NCI-H2196 (cell line): ENCODE data around the gene IPP.
"Not testable (repeated sequence)": the region's sequence is repeated elsewhere in the genome, so short reads cannot be mapped to it uniquely, and the experiment has no call there.

Source experiments
- DNase-seq: peaks from one replicate; lab custom pipeline; 2025; ENCODE audit not compliant: unreplicated experiment; lab: John Stamatoyannopoulos, UW

IPP gene

GRCh38 chr1:45739641-45740156 is 10.8 kb downstream of the IPP start:
- not testable (repeated sequence) for DNase-seq

- no peak for DNase-seq
These were observed 11.3 kb downstream of the IPP start for GRCh38 chr1:45739137-45739536.

GRCh38 chr1:45730780-45731319 is 19.6 kb downstream of the IPP start:
- no peak for DNase-seq

- no peak for DNase-seq
These were observed 20.2 kb downstream of the IPP start for GRCh38 chr1:45730075-45730779.

- not testable (repeated sequence) for DNase-seq
These were observed 24.4 kb downstream of the IPP start for GRCh38 chr1:45726007-45726406.

- DNase-seq, result no peak
These were observed 27.1 kb downstream of the IPP start for GRCh38 chr1:45723248-45723930.

GRCh38 chr1:45722809-45723208 is 27.6 kb downstream of the IPP start:
- no peak for DNase-seq

GRCh38 chr1:45721207-45721606 is 29.2 kb downstream of the IPP start:
- DNase-seq, result no peak

GRCh38 chr1:45718289-45718688 is 32.2 kb downstream of the IPP start:
- DNase-seq, result no peak

- not testable (repeated sequence) for DNase-seq
These were observed 33.1 kb downstream of the IPP start for GRCh38 chr1:45717386-45717785.

- no peak for DNase-seq
These were observed 33.8 kb downstream of the IPP start for GRCh38 chr1:45716700-45717099.

- no peak for DNase-seq
These were observed 36.7 kb downstream of the IPP start for GRCh38 chr1:45713711-45714110.

GRCh38 chr1:45704637-45705036 is 45.8 kb downstream of the IPP start:
- DNase-seq, result no peak

GRCh38 chr1:45694823-45695222 is 55.6 kb downstream of the IPP start:
- no peak for DNase-seq

- DNase-seq, result not testable (repeated sequence)
These were observed 56.6 kb downstream of the IPP start for GRCh38 chr1:45693811-45694210.

- DNase-seq, result peak; percentile 83
These were observed 62.4 kb downstream of the IPP start, which contains the start of gene TMEM69 for GRCh38 chr1:45687754-45688740. TMEM69 (plus strand) TSS chr1:45688181; CDS start chr1:45691069, 2,888 bp downstream.

- peak; percentile 99 for DNase-seq
These were observed 63.3 kb downstream of the IPP start for GRCh38 chr1:45687014-45687753.

- peak; percentile 94 for DNase-seq
These were observed 64.0 kb downstream of the IPP start, which contains the start of gene GPBP1L1 for GRCh38 chr1:45686288-45687013. GPBP1L1 (minus strand) TSS chr1:45686533; CDS start chr1:45659087, 27,446 bp downstream.

- peak; percentile 62 for DNase-seq
These were observed 64.5 kb downstream of the IPP start for GRCh38 chr1:45686015-45686287.
